HG03039 (cell line): ENCODE measurements around the gene GATAD2B.
"Not testable (repeated sequence)": the region's sequence is repeated elsewhere in the genome, so short reads cannot be mapped to it uniquely, and the experiment has no call there.

Experiments used
- ATAC-seq: cut with Tn5 transposase; IDR thresholded peaks from one replicate; pipeline ENCODE4 v1.9.1; 2021; ENCODE audit warnings: mild to moderate bottlenecking, moderate library complexity; ENCODE audit not compliant: unreplicated experiment

GATAD2B gene

DNA sequence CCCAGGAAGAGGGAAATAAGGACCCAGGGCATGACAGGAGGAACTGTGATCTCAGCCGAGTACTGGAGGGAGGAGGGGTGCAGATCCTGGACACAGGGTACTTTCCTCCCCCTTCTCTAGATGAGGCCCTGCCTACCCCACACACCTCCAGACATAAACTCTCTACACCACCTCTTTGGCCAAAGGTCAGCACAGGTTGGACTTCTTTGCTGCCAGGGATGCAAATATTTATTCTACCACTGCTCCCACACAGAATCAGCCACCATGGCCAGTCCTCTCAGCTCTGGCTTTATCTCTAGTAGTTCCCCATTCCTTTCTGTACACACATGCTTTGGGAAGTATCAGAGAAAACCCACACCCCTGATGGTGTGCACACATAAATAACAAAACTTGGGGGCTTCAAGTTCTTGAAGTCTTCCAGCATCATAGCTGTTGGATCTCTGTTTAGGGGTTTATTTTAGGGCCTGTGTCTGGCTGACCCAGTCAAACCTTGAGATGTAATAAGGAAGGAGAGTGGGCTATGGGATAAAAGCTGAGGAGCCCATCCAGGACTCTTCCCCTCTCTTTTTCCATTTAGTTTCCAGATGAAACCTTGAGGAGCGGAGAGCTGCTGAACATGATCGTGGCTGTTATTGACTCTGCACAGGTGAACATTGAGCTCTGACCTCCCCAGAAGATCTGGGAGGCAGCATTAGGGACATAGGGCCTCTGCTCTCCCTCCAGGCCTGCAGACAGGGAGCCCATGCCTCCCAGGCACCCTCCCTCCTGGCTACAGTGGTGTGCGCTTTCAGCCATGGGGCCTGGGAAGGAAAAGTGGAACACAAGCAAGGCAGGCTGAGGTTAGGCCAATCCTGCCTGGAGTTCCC lies 154.2 kb downstream of the GATAD2B start:
- ATAC-seq: no peak

DNA sequence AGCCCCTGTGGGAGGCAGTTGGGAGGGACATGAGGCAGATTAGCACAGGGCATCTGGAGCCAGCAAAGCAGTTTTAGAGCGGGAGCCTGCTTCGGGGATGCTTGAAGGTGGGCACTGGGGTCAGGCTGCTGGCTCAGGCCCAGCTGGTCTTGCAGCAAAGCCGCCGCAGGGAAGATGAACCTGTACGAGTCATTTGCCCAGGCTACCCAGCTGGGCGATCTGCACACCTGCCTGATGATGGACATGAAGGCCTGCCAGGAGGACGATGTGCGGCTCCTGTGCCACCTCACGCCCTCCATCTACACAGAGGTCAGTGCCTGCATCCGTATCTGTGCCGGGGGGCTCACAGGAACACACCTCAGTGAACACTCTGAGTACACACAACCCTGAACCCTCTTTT lies 155.3 kb downstream of the GATAD2B start:
- ATAC-seq: no peak

DNA sequence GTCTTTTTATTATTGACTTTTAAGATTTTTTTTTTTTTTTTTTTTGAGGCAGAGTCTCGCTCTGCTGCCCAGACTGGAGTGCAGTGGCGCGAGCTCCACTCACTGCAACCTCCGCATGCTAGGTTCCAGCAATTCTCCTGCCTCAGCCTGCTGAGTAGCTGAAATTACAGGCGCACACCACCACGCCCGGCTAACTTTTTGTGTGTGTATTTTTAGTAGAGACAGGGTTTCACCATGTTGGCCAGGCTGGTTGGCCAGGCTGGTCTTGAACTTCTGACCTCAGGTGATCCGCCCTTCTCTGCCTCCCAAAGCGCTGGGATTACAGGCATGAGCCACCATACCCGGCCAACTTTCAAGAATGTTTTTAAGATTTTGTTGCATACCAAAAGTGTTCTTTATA lies 156.1 kb downstream of the GATAD2B start:
- ATAC-seq: not testable (repeated sequence)

DNA sequence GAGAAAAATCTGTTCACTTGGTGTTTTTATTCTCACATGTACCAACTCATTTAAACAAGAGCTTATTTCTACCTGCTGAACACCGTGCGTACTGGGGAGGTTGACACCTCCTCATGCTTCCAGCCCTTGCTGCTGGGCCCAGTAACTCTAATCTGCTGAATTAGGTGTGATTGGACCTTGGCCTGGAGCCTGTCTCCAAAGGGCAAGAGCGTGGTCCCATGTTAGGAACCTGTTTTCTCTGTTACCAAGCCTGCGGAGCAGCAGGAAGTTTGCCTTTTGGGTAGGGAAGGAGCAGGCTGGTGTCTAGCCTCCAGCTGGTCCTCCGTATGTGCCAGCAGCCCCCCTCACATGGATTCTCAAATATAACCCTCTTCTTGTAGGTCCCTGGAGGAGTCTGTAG lies 158.5 kb downstream of the GATAD2B start:
- no peak for ATAC-seq

DNA sequence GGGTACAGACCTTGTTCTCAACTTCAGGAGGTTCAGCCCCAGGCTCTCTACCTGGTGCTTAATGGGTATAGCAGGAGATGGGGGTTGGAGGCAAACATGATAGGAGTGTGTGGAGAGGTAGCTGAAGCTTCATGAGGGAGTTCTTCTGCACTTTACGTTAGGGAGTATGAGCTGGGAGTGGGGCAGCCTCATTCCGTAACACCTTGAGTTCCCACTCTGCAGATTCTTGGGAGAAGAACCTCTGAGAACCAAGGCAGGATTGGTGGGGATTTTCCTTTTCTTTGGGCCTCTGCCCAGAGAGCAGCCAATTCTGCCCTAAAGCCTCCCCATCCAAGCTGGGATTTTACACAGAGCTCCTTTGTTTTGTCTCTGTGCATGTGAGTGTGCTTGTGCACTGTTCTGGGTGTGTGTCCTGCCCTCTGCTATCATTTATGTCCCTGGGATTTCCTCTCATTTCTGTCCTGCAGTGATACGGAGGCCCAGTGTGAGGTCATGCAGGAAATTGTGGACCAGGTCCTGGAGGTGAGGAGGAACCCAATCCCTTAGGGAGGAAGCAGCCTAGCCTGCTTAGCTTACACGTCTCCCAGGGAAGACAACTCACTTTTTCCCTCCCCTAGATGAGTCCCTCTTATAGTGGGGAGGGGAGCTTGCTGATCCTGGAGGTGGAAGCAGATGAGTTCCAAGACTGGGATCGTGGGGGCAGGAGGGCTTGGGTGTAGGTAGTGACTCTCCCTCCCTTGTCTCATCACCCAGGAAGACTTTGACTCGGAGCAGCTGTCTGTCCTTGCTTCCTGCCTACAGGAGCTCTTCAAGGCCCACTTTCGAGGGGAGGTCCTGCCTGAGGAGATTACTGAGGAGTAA lies 159.2 kb downstream of the GATAD2B start:
- ATAC-seq: no peak

DNA sequence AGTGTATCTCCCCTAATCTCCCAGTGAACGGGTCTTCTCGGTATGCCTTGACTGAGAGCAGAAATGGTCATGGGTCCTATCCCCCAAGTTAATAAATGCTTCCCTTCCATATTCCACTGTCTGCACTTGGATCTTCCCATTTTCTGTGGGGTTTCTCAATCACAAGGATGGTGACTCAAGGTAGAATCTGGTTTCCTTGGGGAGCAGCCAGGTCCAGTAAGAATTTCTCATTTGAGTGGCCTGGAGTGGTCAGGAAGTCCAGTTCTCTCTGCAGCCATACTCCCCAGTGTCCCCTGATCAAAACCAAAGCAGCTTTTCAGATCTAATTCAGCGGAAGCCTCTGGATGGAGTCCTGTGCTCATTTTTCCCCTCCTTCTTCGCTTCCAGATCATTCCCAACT lies 162.3 kb downstream of the GATAD2B start:
- ATAC-seq: no peak
